Right atrium auricular region (tissue), 2 donors: Measurements from ENCODE around the gene PLEKHM1. TPM values are rescaled to one million over a fixed set of nuclear protein-coding genes. Genes with fewer than 3 reads are reported as not detected.
"Not testable (repeated sequence)": the region's sequence is repeated elsewhere in the genome, so short reads cannot be mapped to it uniquely, and the experiment has no call there.

Source experiments
- DNase-seq: peaks from one replicate; pipeline ENCODE4 v3.0.0-alpha.2; 2019; ENCODE audit warnings: low spot score
- H3K27ac ChIP-seq, 2 donors: fragments of 200-600 bp; sonication (generic); 1 replicate in 1 of 2; 2 replicates in 1 of 2; pipeline ENCODE4 v1.5.1; 2016 to 2019
- H3K27me3 ChIP-seq, 2 donors: fragments of 200-600 bp; sonication (generic); one replicate each; pipeline versions ENCODE4 v1.5.1 to v1.6.0; 2017 to 2019
- H3K36me3 ChIP-seq: fragments of 200-600 bp; sonication (generic); one replicate; pipeline ENCODE4 v1.5.1; 2016
- H3K4me1 ChIP-seq, 2 donors: fragments of 200-600 bp; sonication (generic); one replicate each; pipeline versions ENCODE4 v1.5.1 to v1.6.0; 2017 to 2019
- H3K4me3 ChIP-seq, 2 donors: fragments of 200-600 bp; sonication (generic); 1 replicate in 1 of 2; 2 replicates in 1 of 2; pipeline ENCODE4 v1.5.1; 2017 to 2019; ENCODE audit warnings: mild to moderate bottlenecking in 1 of 2, moderate library complexity in 1 of 2
- H3K9me3 ChIP-seq, 2 donors: fragments of 200-600 bp; sonication (generic); one replicate each; pipeline ENCODE4 v1.5.1; 2019
- total RNA-seq, 2 donors: library from RNA; depleted of rRNA; stranded (reverse); fragments of >200 nt; gene quantifications; one replicate each; pipeline ENCODE4 v1.1.0, GENCODE V29; 2016
- TF ChIP-seq, protein P1 (sequence below), 2 donors: fragments of 200-600 bp; sonication (generic); IDR thresholded peaks; one replicate each; pipeline ENCODE4 v1.5.1; 2019; ENCODE audit warnings: antibody characterized with exemption in 2 of 2

PLEKHM1 gene
- total RNA-seq, 2 donors from 2014 or later, result 26.9 to 46.1 TPM

DNA sequence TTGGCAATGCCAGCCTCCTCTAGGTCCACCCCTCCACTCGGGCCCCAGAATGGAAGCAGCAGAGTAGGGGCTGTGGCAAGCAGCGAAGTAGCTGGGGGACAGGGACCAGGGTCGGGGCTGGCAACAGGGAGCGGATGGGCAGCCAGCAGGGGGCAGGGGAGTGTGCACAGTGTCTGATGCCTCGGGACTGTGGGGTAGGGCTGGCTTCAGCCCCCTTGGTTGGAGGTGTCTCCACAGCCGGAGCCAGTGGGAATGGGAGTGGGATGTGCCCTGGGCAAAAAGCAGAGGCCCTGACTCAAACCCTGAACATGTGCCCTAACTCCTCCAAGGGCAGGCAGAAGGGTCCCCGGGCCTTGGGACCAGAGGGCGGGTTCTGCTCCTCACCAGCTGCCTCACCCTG is 39.4 kb downstream of the PLEKHM1 start:
- H3K36me3 ChIP-seq, result peaks cover 5% of the 10 kb centered on the region
- no peaks in the 10 kb centered on the region for H3K9me3 ChIP-seq
- no peak overlapping the region for H3K4me3 ChIP-seq
- no peak overlapping the region for H3K27ac ChIP-seq
- TF ChIP-seq, protein P1, sequence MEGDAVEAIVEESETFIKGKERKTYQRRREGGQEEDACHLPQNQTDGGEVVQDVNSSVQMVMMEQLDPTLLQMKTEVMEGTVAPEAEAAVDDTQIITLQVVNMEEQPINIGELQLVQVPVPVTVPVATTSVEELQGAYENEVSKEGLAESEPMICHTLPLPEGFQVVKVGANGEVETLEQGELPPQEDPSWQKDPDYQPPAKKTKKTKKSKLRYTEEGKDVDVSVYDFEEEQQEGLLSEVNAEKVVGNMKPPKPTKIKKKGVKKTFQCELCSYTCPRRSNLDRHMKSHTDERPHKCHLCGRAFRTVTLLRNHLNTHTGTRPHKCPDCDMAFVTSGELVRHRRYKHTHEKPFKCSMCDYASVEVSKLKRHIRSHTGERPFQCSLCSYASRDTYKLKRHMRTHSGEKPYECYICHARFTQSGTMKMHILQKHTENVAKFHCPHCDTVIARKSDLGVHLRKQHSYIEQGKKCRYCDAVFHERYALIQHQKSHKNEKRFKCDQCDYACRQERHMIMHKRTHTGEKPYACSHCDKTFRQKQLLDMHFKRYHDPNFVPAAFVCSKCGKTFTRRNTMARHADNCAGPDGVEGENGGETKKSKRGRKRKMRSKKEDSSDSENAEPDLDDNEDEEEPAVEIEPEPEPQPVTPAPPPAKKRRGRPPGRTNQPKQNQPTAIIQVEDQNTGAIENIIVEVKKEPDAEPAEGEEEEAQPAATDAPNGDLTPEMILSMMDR (IDR thresholded peaks at IDR 0.05), result no peak
- peaks cover 0 to 8% of the 10 kb centered on the region in 2 donors for H3K4me1 ChIP-seq
- no peak for DNase-seq
- H3K27me3 ChIP-seq, result no peaks in the 10 kb centered on the region

DNA sequence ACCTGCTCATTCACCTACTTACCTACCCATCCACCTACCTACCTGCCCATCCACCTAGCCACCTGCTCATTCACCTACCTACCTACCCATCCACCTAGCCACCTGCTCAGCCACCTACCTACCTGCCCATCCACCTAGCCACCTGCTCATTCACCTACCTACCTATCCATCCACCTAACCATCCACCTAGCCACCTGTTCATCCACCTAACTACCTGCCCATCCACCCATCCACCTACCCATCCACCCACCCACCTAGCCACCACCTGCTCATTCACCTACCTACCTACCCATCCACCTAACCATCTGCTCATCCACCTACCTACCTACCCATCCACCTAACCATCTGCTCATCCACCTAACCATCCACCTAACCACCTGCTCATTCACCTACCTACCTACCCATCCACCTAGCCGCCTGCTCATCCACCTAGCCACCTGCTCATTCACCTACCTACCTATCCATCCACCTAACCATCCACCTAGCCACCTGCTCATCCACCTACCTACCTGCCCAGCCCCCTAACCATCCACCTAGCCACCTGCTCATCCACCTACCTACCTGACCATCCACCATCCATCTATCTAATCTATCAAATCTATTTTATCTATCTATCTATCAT is 40.7 kb downstream of the PLEKHM1 start:
- H3K4me1 ChIP-seq, DNase-seq, H3K9me3 ChIP-seq, H3K27ac ChIP-seq, H3K4me3 ChIP-seq, H3K27me3 ChIP-seq: not testable (repeated sequence)
- peaks cover 14% of the 10 kb centered on the region for H3K36me3 ChIP-seq

DNA sequence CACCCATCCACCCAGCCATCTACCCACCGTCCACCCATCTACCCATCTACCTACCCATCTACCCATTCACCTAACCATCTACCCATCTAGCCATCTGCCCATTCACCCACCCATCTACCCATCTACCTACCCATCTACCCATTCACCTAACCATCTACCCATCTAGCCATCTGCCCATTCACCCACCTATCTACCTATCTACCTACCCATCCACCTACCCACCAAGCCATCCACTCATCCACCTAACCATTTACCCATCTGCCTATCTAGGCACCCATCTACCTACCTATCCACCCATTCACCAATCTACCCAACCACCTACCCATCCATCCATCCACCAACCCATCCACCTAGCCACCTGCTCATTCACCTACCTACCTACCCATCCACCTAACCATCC is 41.3 kb downstream of the PLEKHM1 start:
- not testable (repeated sequence) for DNase-seq, H3K4me3 ChIP-seq, H3K9me3 ChIP-seq, H3K27ac ChIP-seq, H3K4me1 ChIP-seq, H3K27me3 ChIP-seq
- peaks cover 15% of the 10 kb centered on the region for H3K36me3 ChIP-seq

DNA sequence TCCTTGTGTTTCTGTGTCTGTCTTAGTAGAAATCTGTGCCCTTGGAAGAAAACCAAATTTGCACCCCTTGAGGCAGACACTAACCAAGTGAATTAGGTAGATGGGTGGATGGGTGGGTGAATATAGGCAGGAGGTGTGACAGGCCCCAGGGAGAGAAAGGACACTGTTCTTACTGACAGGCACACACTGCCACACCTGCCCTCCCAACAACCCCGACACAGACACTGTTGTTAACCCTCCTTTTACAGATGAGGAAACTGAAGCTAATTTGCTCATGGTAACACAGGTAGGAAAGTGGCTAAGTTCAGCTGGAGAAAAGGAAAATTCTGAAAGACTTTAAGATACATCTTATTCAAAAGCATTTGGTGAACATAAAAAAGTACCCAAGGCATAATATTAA is 42.0 kb downstream of the PLEKHM1 start:
- not testable (repeated sequence) for H3K9me3 ChIP-seq, H3K27ac ChIP-seq, DNase-seq, H3K4me1 ChIP-seq, H3K27me3 ChIP-seq, H3K4me3 ChIP-seq, H3K36me3 ChIP-seq

DNA sequence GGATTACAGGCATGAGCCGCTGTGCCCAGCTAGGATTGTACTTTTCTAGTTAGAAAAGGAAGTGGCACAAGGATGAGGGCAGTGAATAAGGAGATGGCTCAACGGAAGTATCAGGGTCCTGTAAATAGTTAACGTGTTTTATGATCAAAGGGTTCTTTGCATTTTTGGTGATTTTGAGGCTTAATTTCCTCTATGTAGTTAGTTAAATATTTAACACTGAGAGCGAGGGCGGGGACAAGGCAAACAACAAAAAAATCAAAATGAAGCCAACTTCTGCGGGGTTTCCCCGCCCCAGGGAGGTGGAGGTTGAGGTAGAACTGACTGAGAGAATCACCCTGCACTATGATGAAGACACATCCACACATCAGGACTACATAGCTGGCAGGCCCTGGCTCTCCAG is 42.5 kb downstream of the PLEKHM1 start:
- not testable (repeated sequence) for H3K36me3 ChIP-seq, H3K27me3 ChIP-seq

DNA sequence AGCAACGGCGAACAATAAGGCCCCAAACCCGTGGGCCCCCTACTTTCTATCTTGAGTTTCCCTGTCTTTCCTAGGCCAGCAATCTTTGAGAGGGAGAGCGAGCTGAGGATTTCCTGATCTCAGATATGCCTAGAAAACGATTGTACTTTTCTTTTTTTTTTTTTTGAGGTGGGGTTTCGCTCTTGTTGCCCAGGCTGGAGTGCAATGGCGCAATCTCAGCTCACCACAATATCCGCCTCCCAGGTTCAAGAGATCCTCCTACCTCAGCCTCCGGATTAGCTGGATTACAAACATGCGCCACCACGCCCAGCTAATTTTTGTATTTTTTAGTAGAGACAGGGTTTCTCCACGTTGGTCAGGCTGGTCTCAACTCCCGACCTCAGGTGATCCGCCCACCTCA is 42.9 kb downstream of the PLEKHM1 start:
- not testable (repeated sequence) for H3K27me3 ChIP-seq, DNase-seq, H3K4me3 ChIP-seq, H3K36me3 ChIP-seq, H3K9me3 ChIP-seq, H3K4me1 ChIP-seq
- H3K27ac ChIP-seq, result peak overlapping the region; percentile 42 to 51

More for the DNA sequence above, 42.5 kb downstream of the PLEKHM1 start:
- not testable (repeated sequence) for H3K9me3 ChIP-seq, H3K4me3 ChIP-seq, DNase-seq, H3K4me1 ChIP-seq
- H3K27ac ChIP-seq, result peak overlapping the region; percentile 42 to 51

DNA sequence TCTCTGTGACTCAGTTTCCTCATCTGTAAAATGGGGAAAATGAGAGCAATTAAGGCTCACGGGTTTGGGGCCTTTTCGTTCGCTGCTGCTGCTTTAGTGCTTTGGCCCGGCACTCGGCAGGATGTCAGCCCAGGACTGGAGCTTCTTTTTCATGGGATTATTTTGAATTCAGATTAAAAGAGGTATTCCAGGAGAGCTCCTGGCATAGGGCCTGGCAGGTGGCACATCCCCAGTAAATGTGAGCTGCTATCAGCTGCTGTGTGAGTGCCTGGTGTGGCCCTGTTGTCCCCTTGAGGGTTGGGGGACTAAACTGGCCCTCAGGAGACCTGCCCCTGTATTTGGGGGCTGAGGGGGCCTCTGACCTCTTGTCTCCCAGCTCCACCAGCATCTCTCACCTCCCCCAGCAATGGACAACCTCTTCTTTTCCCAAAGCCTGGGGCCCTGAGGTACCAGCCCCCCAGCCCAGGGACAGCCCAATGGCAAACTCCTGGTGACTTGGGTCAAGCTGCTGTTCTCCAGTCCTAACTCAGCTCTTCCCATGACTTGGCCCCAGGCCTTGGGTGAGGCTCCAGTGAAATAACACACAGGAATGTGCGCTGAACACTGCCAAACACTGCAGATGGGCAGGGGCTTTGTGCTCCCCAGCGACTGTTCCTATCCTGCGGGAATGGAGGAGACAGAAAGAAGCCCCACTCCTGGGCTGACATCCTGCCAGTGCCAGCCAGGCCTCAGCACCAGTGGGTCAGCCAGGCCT is 43.5 kb downstream of the PLEKHM1 start:
- DNase-seq, result peak; percentile 69
- not testable (repeated sequence) for H3K4me3 ChIP-seq, H3K36me3 ChIP-seq, H3K27me3 ChIP-seq, H3K4me1 ChIP-seq, H3K9me3 ChIP-seq
- peak overlapping the region; percentile 42 to 51 for H3K27ac ChIP-seq

DNA sequence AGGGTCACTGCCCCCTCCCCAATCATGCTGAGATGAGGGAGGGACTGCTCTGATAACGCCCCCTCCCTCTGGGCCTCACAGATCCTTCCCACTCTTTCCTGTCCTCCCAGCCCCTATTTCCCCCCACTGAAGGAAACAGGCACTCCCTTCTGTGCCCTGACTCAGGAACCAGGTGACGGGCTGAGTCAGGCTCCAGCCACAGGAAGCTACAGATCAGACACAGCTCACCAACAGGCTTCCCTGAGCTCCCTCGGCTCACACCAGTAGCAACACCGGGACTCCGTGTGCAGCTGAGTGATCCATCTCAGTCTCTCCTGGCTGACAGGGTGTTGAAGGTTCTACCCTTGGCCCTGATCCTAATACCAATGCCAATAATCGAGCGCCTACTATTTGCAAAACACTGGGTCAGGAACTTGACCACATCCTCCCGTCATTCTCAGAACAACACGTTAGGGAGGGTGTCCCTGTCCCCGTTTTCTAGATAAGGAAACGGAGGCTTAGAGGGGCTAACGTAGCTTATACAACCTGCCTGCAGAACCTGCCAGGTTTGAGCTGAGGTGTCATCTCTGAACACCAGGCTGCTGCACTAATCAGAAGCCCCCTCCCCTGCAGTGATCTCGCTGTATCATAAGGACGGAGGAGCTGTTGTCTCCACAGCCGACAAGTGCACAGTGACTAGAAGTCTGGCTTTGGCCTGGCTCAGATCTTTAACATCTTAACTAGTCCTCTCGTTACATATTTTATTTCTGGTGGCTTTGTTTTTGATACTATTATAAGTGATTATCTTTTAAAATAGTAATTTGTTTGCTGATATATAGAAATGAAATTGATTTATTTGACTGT is 44.4 kb downstream of the PLEKHM1 start:
- not testable (repeated sequence) for H3K4me1 ChIP-seq, H3K36me3 ChIP-seq, DNase-seq, H3K9me3 ChIP-seq, H3K4me3 ChIP-seq, H3K27me3 ChIP-seq, H3K27ac ChIP-seq

DNA sequence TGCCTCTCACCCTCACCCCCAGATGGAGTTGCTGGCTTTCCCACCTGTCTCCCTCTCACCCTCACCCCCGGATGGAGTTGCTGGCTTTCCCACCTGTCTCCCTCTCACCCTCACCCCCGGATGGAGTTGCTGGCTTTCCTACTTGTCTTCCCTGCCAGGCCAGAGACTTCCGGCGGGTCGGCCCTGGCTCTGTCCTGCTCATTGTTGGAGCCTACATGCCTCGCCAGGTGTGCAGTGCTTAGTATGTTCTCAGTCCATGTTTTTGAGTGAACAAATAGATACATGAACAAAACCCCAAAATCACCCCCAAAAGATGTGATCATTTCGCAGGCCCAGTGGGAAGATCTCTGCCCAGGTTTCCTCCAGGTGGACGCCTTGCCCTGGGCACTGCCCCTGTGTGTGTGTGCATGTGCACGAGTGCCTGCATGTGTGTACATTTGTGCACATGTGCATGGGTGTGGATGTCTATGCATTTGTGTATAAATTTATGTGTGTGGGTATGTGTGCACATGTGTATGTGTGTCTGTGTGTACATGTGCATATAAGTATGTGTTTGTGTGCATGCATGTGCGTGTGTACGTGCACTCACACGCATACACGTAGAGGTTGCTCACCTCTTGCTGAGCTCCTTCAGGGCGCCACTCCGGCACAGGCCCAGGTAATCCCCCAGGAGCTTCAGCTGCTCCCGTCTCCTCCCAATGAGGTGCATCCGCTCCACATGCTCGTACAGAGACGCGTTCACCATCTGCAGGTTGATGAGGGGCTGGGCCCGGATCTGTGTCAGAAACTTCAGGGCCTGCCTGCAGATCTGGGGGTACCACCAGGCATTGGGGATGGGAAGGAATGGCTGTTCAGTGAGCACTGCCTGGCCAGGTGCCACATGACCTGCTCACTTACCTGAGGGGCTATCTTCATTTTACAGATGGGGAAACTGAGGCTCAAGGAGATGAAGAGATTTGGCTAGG is 45.4 kb downstream of the PLEKHM1 start:
- not testable (repeated sequence) for H3K36me3 ChIP-seq, H3K27ac ChIP-seq, H3K9me3 ChIP-seq, H3K4me3 ChIP-seq, H3K27me3 ChIP-seq, DNase-seq, H3K4me1 ChIP-seq

DNA sequence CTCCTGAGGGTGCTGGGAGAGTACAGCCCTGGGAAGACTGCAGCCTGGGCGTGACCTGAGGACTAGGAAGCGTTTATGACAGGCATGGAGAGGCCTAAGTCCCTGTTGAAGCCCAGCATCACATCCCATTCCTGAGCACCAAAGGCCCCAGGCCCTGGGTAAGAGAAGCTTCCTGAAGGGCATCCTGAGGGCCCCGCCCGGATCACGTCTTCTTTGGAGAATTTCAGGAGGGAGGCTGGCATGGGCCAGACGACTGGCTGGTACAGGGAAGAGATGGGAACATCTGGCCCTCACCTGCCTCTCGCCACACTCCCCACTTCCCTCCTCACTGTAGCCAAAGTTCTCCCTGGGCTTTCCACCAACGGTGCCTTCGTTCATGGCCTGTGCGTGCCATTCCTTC is 46.2 kb downstream of the PLEKHM1 start:
- H3K4me3 ChIP-seq, DNase-seq, H3K4me1 ChIP-seq, H3K27me3 ChIP-seq, H3K27ac ChIP-seq, H3K9me3 ChIP-seq: not testable (repeated sequence)
- H3K36me3 ChIP-seq, result peaks cover 11% of the 10 kb centered on the region

DNA sequence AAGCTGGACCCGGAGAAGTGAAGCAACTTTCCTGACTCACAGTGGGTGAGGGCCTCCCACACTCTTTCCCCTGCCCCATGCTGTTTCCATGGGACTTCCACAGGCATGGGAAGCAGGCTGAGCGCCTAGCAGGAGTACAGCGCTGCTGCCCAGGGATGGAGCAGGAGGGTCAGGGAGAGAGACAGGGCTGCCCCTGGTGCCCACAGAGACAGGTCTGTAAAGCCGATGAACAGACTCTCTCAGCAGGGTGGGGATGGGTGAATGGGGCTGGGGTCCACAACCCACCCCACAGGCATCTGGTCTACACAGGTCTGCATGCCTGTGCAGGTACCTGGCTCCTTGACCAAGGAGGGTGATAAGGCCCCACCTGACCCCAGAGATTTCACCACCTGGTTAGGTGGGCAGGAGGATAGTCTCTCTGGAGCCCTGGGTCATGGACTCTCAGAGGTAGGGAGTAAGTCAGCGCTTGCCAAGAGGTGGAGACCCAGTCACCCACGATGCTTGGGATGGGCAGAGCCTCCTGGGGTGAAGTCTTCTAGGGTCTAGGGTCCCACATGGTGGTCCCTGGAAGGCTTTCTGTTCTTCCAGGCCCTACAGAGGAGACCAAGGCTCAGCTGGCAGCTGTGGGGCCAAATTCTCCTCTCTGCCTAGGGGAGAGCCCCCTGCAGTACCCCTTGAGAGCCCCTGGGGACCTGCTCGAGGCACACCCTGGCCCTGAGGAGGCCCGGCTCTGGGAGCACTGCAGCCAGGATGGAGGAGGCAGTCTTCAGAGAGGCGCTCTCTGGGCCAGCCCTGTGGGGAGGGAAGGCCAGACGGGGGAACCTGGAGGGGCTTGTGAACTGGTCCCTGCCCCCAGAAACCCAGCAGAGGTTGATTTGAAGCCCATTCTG is 46.9 kb downstream of the PLEKHM1 start:
- H3K27me3 ChIP-seq, DNase-seq, H3K27ac ChIP-seq, H3K4me1 ChIP-seq, H3K9me3 ChIP-seq, H3K4me3 ChIP-seq: not testable (repeated sequence)
- H3K36me3 ChIP-seq, result peaks cover 18% of the 10 kb centered on the region
